Erythroblast (primary cell): ENCODE data around the gene STOM.

ENCODE experiments used
- DNase-seq, 2 experiments: peaks; one replicate each; lab custom pipeline; 2025; lab: John Stamatoyannopoulos, UW
- GATA1 ChIP-seq: IDR thresholded peaks from 2 replicates; pipeline ENCODE4 v1.6.1; 2011; ENCODE audit warnings: low read depth, mild to moderate bottlenecking, control low read depth, low read length, moderate library complexity
- POLR2A ChIP-seq: IDR thresholded peaks from 2 replicates; pipeline ENCODE4 v1.6.1; 2011; ENCODE audit warnings: mild to moderate bottlenecking, low read length

The STOM gene

GRCh38 chr9:121313458-121314152, 56.4 kb downstream of the STOM start:
- TF ChIP-seq POLR2A: no peak
- TF ChIP-seq GATA1: no peak
- DNase-seq: no peak

GRCh38 chr9:121312169-121312568, 57.9 kb downstream of the STOM start:
- TF ChIP-seq GATA1 (no peak), POLR2A (no peak)
- DNase-seq: no peak

- DNase-seq: no peak
- TF ChIP-seq POLR2A (no peak), GATA1 (no peak)
These were observed 59.5 kb downstream of the STOM start for GRCh38 chr9:121310571-121310970.

- no peak for DNase-seq
- TF ChIP-seq POLR2A (no peak), GATA1 (no peak)
These were observed 60.1 kb downstream of the STOM start for GRCh38 chr9:121309833-121310425.

- DNase-seq: no peak
- TF ChIP-seq POLR2A: no peak
- no peak for TF ChIP-seq GATA1
These were observed 60.9 kb downstream of the STOM start for GRCh38 chr9:121309171-121309570.

GRCh38 chr9:121308765-121309164, 61.3 kb downstream of the STOM start:
- no peak for TF ChIP-seq GATA1
- TF ChIP-seq POLR2A: no peak
- DNase-seq: no peak

GRCh38 chr9:121307976-121308375, 62.1 kb downstream of the STOM start:
- no peak for DNase-seq
- no peak for TF ChIP-seq POLR2A

GRCh38 chr9:121305269-121305994, 64.6 kb downstream of the STOM start:
- DNase-seq: no peak

GRCh38 chr9:121304707-121305106, 65.3 kb downstream of the STOM start:
- DNase-seq: no peak
- no peak for TF ChIP-seq POLR2A
- no peak for TF ChIP-seq GATA1

More at GRCh38 chr9:121305269-121305994, 64.6 kb downstream of the STOM start:
- TF ChIP-seq GATA1 (no peak), POLR2A (no peak)

GRCh38 chr9:121303456-121304451, 66.3 kb downstream of the STOM start:
- no peak for DNase-seq
- TF ChIP-seq GATA1 (no peak), POLR2A (no peak)

GRCh38 chr9:121302786-121303185, 67.3 kb downstream of the STOM start:
- no peak for DNase-seq
- TF ChIP-seq POLR2A (no peak), GATA1 (no peak)

- TF ChIP-seq POLR2A (no peak), GATA1 (no peak)
- DNase-seq: no peak
These were observed 67.7 kb downstream of the STOM start for GRCh38 chr9:121302341-121302740.

GRCh38 chr9:121301881-121302286, 68.2 kb downstream of the STOM start:
- no peak for TF ChIP-seq POLR2A
- no peak for TF ChIP-seq GATA1
- DNase-seq: no peak
